HCT116 (cell line): ENCODE data around the gene LRRC2. TPM values are rescaled to one million over a fixed set of nuclear protein-coding genes. Genes with fewer than 3 reads are reported as not detected.
A peak's percentile ranks its signal among the peaks of the same experiment; 100 is the strongest.
"Not testable (repeated sequence)": the region's sequence is repeated elsewhere in the genome, so short reads cannot be mapped to it uniquely, and the experiment has no call there.

Experiments used
- ATAC-seq: fragments of 200-7000 bp; cut with Tn5 transposase; 2 replicates; pipeline ENCODE4 v1.9.1; 2020; ENCODE audit warnings: mild to moderate bottlenecking, moderate library complexity
- BruUV-seq: library from RNA; stranded (reverse); fragments of 400-500 nt; replicated peaks from 2 replicates; lab custom pipeline; 2021; lab: Mats Ljungman, UMichigan
- CTCF ChIA-PET: fragments of 300-600 bp; sonication (Branson Sonifier 250); formaldehyde crosslinking; loops from one replicate; lab custom pipeline; 2021; ENCODE audit warnings: antibody characterized with exemption; lab: Charles Lee
- POLR2A ChIA-PET: fragments of 300-600, 350-600 bp; sonication (Branson Sonifier 250); formaldehyde crosslinking; loops from one replicate; lab custom pipeline; 2021; ENCODE audit warnings: antibody characterized with exemption; lab: Charles Lee
- RAD21 ChIA-PET, 2 experiments: fragments of 300-600 bp; sonication (Branson Sonifier 250); formaldehyde crosslinking; loops; one replicate each; lab custom pipeline; 2023; ENCODE audit warnings: low total read pairs in 2 of 2; ENCODE audit not compliant: uncharacterized antibody in 2 of 2, unreplicated experiment in 2 of 2, low non-redundant PET in 1 of 2; lab: Charles Lee
- DNase-seq: peaks from one replicate; pipeline ENCODE4 v3.0.0-alpha.2; 2010; ENCODE audit warnings: low read depth, low spot score
- H2AFZ ChIP-seq: fragments of 200-600 bp; shearing (Covaris generic), sonication (generic); 2 replicates; pipeline ENCODE4 v1.6.1; 2017; ENCODE audit warnings: low read depth, mixed run types, mixed read lengths, antibody characterized with exemption, low read length; ENCODE audit not compliant: poor library complexity, severe bottlenecking
- H3K27ac ChIP-seq: 2 replicates; pipeline ENCODE4 v1.5.1; 2012; ENCODE audit warnings: low read depth, low read length
- H3K27me3 ChIP-seq: fragments of 200-600 bp; sonication (generic); 2 replicates; pipeline ENCODE4 v1.6.1; 2016; ENCODE audit warnings: mixed run types, low read length, mixed read lengths; ENCODE audit not compliant: insufficient read depth
- H3K36me3 ChIP-seq, 2 experiments: fragments of 200-500 bp in 1 of 2; fragments of 200-600 bp in 1 of 2; sonication (Bioruptor generic) in 1 of 2; sonication (generic) in 1 of 2; 2 replicates each; pipeline versions ENCODE4 v1.5.1 to v1.6.1; 2014 to 2016; ENCODE audit warnings: low read length in 2 of 2, inconsistent platforms in 1 of 2, mixed read lengths in 1 of 2, mixed run types in 1 of 2; ENCODE audit not compliant: insufficient read depth in 2 of 2, control insufficient read depth in 1 of 2
- H3K4me1 ChIP-seq, 2 experiments: fragments of 200-600 bp in 1 of 2; sonication (generic) in 1 of 2; 2 replicates each; pipeline versions ENCODE4 v1.5.1 to v1.6.1; 2012 to 2017; ENCODE audit warnings: low read length in 2 of 2, inconsistent platforms in 1 of 2, mild to moderate bottlenecking in 1 of 2, mixed read lengths in 1 of 2, mixed run types in 1 of 2, moderate library complexity in 1 of 2; ENCODE audit not compliant: insufficient read depth in 2 of 2, control insufficient read depth in 1 of 2
- H3K4me2 ChIP-seq: fragments of 200-600 bp; sonication (generic); 2 replicates; pipeline ENCODE4 v1.6.1; 2017; ENCODE audit warnings: mixed run types, low read length, mixed read lengths
- H3K4me3 ChIP-seq, 2 experiments: fragments of 200-600 bp in 1 of 2; sonication (generic) in 1 of 2; replicated peaks in 1 of 2; 2 replicates each; pipeline ENCODE4 v1.5.1; 2011 to 2016; ENCODE audit warnings: low read length in 2 of 2, control low read depth in 1 of 2, low read depth in 1 of 2, mild to moderate bottlenecking in 1 of 2, mixed read lengths in 1 of 2, mixed run types in 1 of 2
- H3K79me2 ChIP-seq: fragments of 200-600 bp; sonication (generic); 2 replicates; pipeline ENCODE4 v1.6.1; 2017; ENCODE audit warnings: mild to moderate bottlenecking, mixed run types, low read length, moderate library complexity, mixed read lengths; ENCODE audit not compliant: insufficient read depth
- H3K9ac ChIP-seq: fragments of 200-600 bp; sonication (generic); 2 replicates; pipeline ENCODE4 v1.6.1; 2016; ENCODE audit warnings: low read length, mixed read lengths
- H3K9me2 ChIP-seq: fragments of 200-600 bp; sonication (generic), shearing (Covaris generic); 2 replicates; pipeline ENCODE4 v1.6.1; 2017; ENCODE audit warnings: mixed run types, mild to moderate bottlenecking, moderate library complexity; ENCODE audit not compliant: insufficient read depth
- H3K9me3 ChIP-seq, 2 experiments: fragments of 200-500 bp in 1 of 2; fragments of 200-600 bp in 1 of 2; sonication (Bioruptor generic) in 1 of 2; sonication (generic) in 1 of 2; 2 replicates each; pipeline ENCODE4 v1.6.1; 2014 to 2017; ENCODE audit warnings: low read length in 2 of 2, mixed read lengths in 2 of 2, inconsistent platforms in 1 of 2, low read depth in 1 of 2, mild to moderate bottlenecking in 1 of 2, mixed run types in 1 of 2, moderate library complexity in 1 of 2; ENCODE audit not compliant: control insufficient read depth in 1 of 2, insufficient read depth in 1 of 2
- H4K20me1 ChIP-seq: fragments of 200-600 bp; sonication (generic), shearing (Covaris generic); 2 replicates; pipeline ENCODE4 v1.6.1; 2017; ENCODE audit warnings: mixed run types, mild to moderate bottlenecking, moderate library complexity; ENCODE audit not compliant: insufficient read depth
- EZH2phosphoT487 ChIP-seq: fragments of 200-600 bp; IDR thresholded peaks from 2 replicates; pipeline ENCODE4 v1.6.1; 2018; ENCODE audit warnings: antibody characterized with exemption, borderline replicate concordance
- TCF7L2 ChIP-seq: IDR thresholded peaks from 2 replicates; pipeline ENCODE4 v1.7.0; 2011; ENCODE audit warnings: borderline replicate concordance, inconsistent platforms; ENCODE audit not compliant: insufficient read depth, insufficient read length; ENCODE audit errors: extremely low read depth
- intact Hi-C: fragments of 100-400 bp; cut with micrococcal nuclease; formaldehyde crosslinking; loops from 2 replicates; pipeline ENCODE4 v1.10.0; 2022
- total RNA-seq: library from RNA; stranded (reverse); gene quantifications from one replicate; pipeline ENCODE4 v1.2.1, GENCODE V29; 2021; ENCODE audit not compliant: unreplicated experiment

LRRC2 gene
- total RNA-seq, 1 experiment from 2014 or later, result not detected

DNA sequence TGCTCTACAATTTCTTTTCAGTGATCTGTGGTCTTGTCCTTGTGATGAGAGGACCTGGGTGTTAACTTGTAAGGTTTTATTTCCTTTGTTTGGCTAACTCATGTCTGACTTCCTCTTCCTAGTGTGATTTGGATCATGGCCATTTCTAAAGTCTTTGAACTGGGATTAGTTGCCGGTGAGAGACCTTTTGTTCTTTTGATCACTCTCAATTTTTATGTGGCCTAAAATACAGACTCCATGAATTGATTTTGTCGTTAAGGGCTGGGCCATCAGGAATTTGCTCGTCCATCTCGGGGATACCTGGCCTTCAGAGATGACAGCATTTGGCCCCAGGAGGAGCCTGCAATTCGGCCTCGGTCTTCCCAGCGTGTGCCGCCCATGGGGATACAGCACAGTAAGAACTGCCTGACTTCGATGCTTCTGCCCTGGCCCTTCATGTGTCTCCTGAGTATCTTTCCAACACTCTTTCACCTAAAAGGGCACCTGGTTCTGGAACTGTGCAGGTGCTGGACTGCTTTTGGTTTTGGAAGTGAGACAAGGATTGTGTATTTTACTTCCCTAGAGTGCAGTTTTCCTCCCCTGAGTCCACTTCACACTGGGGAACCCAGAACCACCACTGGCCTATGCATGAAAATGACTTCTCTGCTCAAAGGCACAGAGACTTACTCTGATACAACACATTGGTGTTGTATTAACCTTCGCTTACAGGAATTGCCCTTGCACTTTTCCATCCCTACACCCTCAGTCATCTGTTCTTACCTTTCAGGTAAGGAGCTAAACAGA lies 13.1 kb upstream of the LRRC2 start:
- Histone ChIP-seq H3K4me1 (peaks cover 2 to 8% of the 10 kb centered on the region in 2 experiments; a peak in 2 of 4 replicates), H3K4me2 (peak overlapping the region; percentile 25; the same call in 1 of the 2 replicates), H3K4me3 (no peak overlapping the region), H3K9me2 (no peaks in the 10 kb centered on the region), H3K9me3 (no peaks in the 10 kb centered on the region), H4K20me1 (no peaks in the 10 kb centered on the region), H3K36me3 (no peaks in the 10 kb centered on the region), H3K27me3 (no peaks in the 10 kb centered on the region), H3K9ac (no peak overlapping the region), H3K27ac (no peak overlapping the region), H2AFZ (peak overlapping the region; percentile 88), H3K79me2 (no peaks in the 10 kb centered on the region)
- POLR2A ChIA-PET, result no interaction called here
- no peak for DNase-seq
- RAD21 ChIA-PET, result no interaction called here
- intact Hi-C loops, result no loop called here
- CTCF ChIA-PET, result no interaction called here
- no peak for TF ChIP-seq EZH2phosphoT487
- TF ChIP-seq TCF7L2, result peak; percentile 84
- BruUV-seq, result no TSS peak
- peak; percentile 32 for ATAC-seq

DNA sequence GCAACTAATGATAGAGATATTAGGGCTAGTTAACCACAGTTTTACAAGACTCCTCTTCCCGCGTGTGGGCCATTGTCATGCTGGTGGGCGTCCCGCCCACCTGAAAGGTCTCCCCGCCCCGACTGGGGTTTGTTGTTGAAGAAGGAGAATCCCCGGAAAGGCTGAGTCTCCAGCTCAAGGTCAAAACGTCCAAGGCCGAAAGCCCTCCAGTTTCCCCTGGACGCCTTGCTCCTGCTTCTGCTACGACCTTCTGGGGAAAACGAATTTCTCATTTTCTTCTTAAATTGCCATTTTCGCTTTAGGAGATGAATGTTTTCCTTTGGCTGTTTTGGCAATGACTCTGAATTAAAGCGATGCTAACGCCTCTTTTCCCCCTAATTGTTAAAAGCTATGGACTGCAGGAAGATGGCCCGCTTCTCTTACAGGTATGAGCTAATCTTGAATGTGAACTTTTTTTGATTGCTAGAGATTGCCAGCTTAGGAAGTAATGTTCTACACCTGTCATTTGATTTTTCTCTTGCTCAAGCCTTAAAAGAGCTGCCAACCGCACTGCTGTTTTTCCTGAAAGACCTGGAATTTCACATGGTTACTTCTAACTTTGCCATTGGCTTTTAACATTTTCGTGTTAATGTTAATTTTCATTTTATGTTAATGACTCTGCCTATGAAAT lies 11.6 kb upstream of the LRRC2 start:
- RAD21 ChIA-PET, H2AFZ ChIP-seq, H3K79me2 ChIP-seq, H3K9ac ChIP-seq, DNase-seq, H3K4me1 ChIP-seq, POLR2A ChIA-PET, intact Hi-C loops, H3K9me2 ChIP-seq, H4K20me1 ChIP-seq, H3K4me3 ChIP-seq, BruUV-seq, H3K4me2 ChIP-seq, H3K36me3 ChIP-seq, ATAC-seq, H3K27me3 ChIP-seq, H3K27ac ChIP-seq, H3K9me3 ChIP-seq: not testable (repeated sequence)
- CTCF ChIA-PET, result interaction anchor here (2.0 kb wide), 1 partner anchor 19 kb away, joined by 5 read pairs; no protein-coding TSS in a partner anchor
